H1 (cell line): ENCODE results near the gene GRAMD1B. TPM values are rescaled to one million over a fixed set of nuclear protein-coding genes. Genes with fewer than 3 reads are reported as not detected.

Experiments used
- BCL11A ChIP-seq, 2 experiments: IDR thresholded peaks; one replicate each; pipeline ENCODE4 v1.6.1; 2011; ENCODE audit warnings: low read depth in 2 of 2, low read length in 2 of 2, mild to moderate bottlenecking in 2 of 2
- CEBPB ChIP-seq: IDR thresholded peaks from 2 replicates; pipeline ENCODE4 v1.6.1; 2012; ENCODE audit warnings: low read depth, low read length
- EZH2 ChIP-seq: fragments of 200-600 bp; sonication (generic); IDR thresholded peaks from 2 replicates; pipeline ENCODE4 v1.7.1; 2012; ENCODE audit warnings: low read depth, mild to moderate bottlenecking, moderate library complexity, low read length, inconsistent platforms; ENCODE audit not compliant: severe bottlenecking
- GABPA ChIP-seq: IDR thresholded peaks from 2 replicates; pipeline ENCODE4 v1.6.1; 2011; ENCODE audit warnings: mild to moderate bottlenecking, low read length, moderate library complexity, borderline replicate concordance; ENCODE audit not compliant: insufficient read depth
- HDAC2 ChIP-seq, 2 experiments: fragments of 300-600 bp in 1 of 2; sonication (generic) in 1 of 2; IDR thresholded peaks; 2 replicates each; pipeline ENCODE4 v1.6.1; 2011 to 2012; ENCODE audit warnings: low read depth in 2 of 2, low read length in 2 of 2, mild to moderate bottlenecking in 2 of 2, moderate library complexity in 2 of 2, borderline replicate concordance in 1 of 2, inconsistent platforms in 1 of 2
- KDM4A ChIP-seq: IDR thresholded peaks from one replicate; pipeline ENCODE4 v1.7.1; 2012; ENCODE audit warnings: low read depth, mild to moderate bottlenecking, moderate library complexity, low read length, inconsistent platforms; ENCODE audit not compliant: severe bottlenecking
- SP1 ChIP-seq: IDR thresholded peaks from 2 replicates; pipeline ENCODE4 v1.6.1; 2011; ENCODE audit warnings: low read depth, low read length
- polyA plus RNA-seq, 7 experiments: library from polyadenylated mRNA; depleted of rRNA in 3 of 7; stranded (reverse) in 5 of 7; unstranded in 2 of 7; fragments of >200 nt in 5 of 7; fragments of 200-250 nt in 2 of 7; gene quantifications; 1 replicate in 5 of 7; 2 replicates in 1 of 7; 4 replicates in 1 of 7; pipeline versions ENCODE4 v1.2.1 to v1.2.3, GENCODE V29; 2011 to 2013; ENCODE audit warnings: missing spikeins in 2 of 7, mixed read lengths in 2 of 7
- total RNA-seq: library from RNA; stranded (reverse); fragmentation: NEBNext Ultra II Directional; extraction: Animal tissue kit (Norgen Biotek cat#: 25700); gene quantifications from 2 replicates; pipeline ENCODE4 v1.2.1, GENCODE V29; 2021

The GRAMD1B gene
- total and polyA plus RNA-seq, 2 of the 8 experiments (the other 6 are each of a cell fraction or from before 2014, with no cell fraction given) = 10.1 to 21.2 TPM

DNA sequence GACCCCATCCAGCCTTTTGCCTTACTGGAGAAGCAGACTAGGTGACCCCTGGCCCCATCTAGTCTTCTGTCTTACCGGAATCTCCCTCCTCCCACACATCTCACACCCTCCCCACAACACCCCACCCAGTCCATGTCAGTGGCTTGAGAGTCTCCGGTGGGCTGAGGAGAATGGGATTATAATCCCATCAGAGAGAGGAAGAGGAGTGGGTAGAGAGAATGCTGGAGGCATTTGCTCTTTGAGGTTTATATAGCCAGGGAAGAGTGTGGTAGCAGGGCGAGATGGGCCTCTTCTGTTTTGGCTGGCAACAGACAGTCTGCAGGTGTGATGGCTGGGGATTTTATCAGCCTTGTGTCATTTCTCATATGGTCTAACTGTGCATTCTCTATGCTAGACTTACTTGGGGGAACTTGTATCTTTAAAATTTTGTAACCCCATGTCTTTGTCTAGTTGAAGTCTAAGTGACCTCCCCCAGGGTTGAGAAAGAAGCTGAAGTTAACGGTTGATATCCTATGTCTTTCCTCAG, 50.3 kb downstream of the GRAMD1B start (continued):
- no peak for TF ChIP-seq CEBPB
- TF ChIP-seq HDAC2 (IDR thresholded peaks at IDR 0.05; ENCODE audit: borderline replicate concordance in 1 of 2, low read depth in 2 of 2, low read length in 2 of 2) = no peak
- no peak for TF ChIP-seq BCL11A (IDR thresholded peaks at IDR 0.05; ENCODE audit: low read depth in 2 of 2, low read length in 2 of 2)
- no peak for TF ChIP-seq SP1
- no peak for TF ChIP-seq EZH2
- no peak for TF ChIP-seq GABPA
- TF ChIP-seq KDM4A = no peak
